OCI-LY1 (cell line): ENCODE measurements around the gene DCTN1.

Source experiments
- H2AFZ ChIP-seq: fragments of 200-600 bp; sonication (generic), shearing (Covaris generic); 2 replicates; pipeline ENCODE4 v1.6.0; 2014; ENCODE audit warnings: antibody characterized with exemption, mild to moderate bottlenecking, low read length
- H3F3A ChIP-seq: fragments of 200-600 bp; sonication (generic), shearing (Covaris generic); 2 replicates; pipeline ENCODE4 v1.6.0; 2014; ENCODE audit warnings: mild to moderate bottlenecking, antibody characterized with exemption, low read length, moderate library complexity; ENCODE audit not compliant: insufficient read depth
- H3K27ac ChIP-seq: fragments of 200-600 bp; sonication (generic); 2 replicates; pipeline ENCODE4 v1.5.1; 2014; ENCODE audit warnings: low read length, mixed run types, mild to moderate bottlenecking, low read depth; ENCODE audit not compliant: poor library complexity, severe bottlenecking
- H3K27me3 ChIP-seq: fragments of 200-600 bp; sonication (generic); 2 replicates; pipeline ENCODE4 v1.6.0; 2014; ENCODE audit warnings: antibody characterized with exemption, mild to moderate bottlenecking, low read length, moderate library complexity; ENCODE audit not compliant: insufficient read depth
- H3K36me3 ChIP-seq: fragments of 200-600 bp; sonication (generic); 2 replicates; pipeline ENCODE4 v1.6.1; 2014; ENCODE audit warnings: mild to moderate bottlenecking, antibody characterized with exemption, low read length, moderate library complexity, mixed read lengths; ENCODE audit not compliant: insufficient read depth
- H3K4me1 ChIP-seq: fragments of 200-600 bp; sonication (generic); 2 replicates; pipeline ENCODE4 v1.5.1; 2014; ENCODE audit warnings: mild to moderate bottlenecking, low read length, moderate library complexity; ENCODE audit not compliant: insufficient read depth, severe bottlenecking
- H3K4me2 ChIP-seq: fragments of 200-600 bp; sonication (generic), shearing (Covaris generic); 2 replicates; pipeline ENCODE4 v1.6.1; 2014; ENCODE audit warnings: low read length
- H3K4me3 ChIP-seq: fragments of 200-600 bp; sonication (generic); 2 replicates; pipeline ENCODE4 v1.5.1; 2014; ENCODE audit warnings: low read length, low read depth, mild to moderate bottlenecking, mixed read lengths; ENCODE audit not compliant: poor library complexity, severe bottlenecking
- H3K79me2 ChIP-seq: fragments of 200-600 bp; shearing (Covaris generic); 2 replicates; pipeline ENCODE4 v1.6.1; 2016; ENCODE audit warnings: mixed run types, low read length, mixed read lengths; ENCODE audit not compliant: insufficient read depth
- H3K9ac ChIP-seq: fragments of 200-600 bp; sonication (generic), shearing (Covaris generic); 2 replicates; pipeline ENCODE4 v1.6.1; 2014; ENCODE audit warnings: mild to moderate bottlenecking, low read length, mixed read lengths
- H3K9me2 ChIP-seq: fragments of 200-600 bp; sonication (generic), shearing (Covaris generic); 2 replicates; pipeline ENCODE4 v1.6.1; 2014; ENCODE audit warnings: low read depth, mild to moderate bottlenecking, low read length, mixed read lengths
- H3K9me3 ChIP-seq: fragments of 200-600 bp; shearing (Covaris generic); 2 replicates; pipeline ENCODE4 v1.6.1; 2014; ENCODE audit warnings: low read length, mixed read lengths
- H4K20me1 ChIP-seq: fragments of 200-600 bp; sonication (generic), shearing (Covaris generic); 2 replicates; pipeline ENCODE4 v1.6.0; 2016; ENCODE audit warnings: mild to moderate bottlenecking, low read length; ENCODE audit not compliant: insufficient read depth
- EZH2 ChIP-seq: fragments of 200-600 bp; sonication (generic), shearing (Covaris generic); IDR thresholded peaks from 2 replicates; pipeline ENCODE4 v1.8.0; 2017; ENCODE audit warnings: borderline replicate concordance, mixed run types, mild to moderate bottlenecking, antibody characterized with exemption, low read length, moderate library complexity, mixed read lengths
- TF ChIP-seq, protein P1 (sequence below): fragments of 200-600 bp; sonication (generic), shearing (Covaris generic); IDR thresholded peaks from 2 replicates; pipeline ENCODE4 v1.5.1; 2017; ENCODE audit warnings: mild to moderate bottlenecking, antibody characterized with exemption, low read length, moderate library complexity, mixed read lengths

The DCTN1 gene

GRCh38 chr2:74401891-74402290 lies 21.8 kb upstream of the DCTN1 start:
- no peak overlapping the region for H3K4me2 ChIP-seq
- H4K20me1 ChIP-seq, result no peaks in the 10 kb centered on the region
- TF ChIP-seq, protein P1, sequence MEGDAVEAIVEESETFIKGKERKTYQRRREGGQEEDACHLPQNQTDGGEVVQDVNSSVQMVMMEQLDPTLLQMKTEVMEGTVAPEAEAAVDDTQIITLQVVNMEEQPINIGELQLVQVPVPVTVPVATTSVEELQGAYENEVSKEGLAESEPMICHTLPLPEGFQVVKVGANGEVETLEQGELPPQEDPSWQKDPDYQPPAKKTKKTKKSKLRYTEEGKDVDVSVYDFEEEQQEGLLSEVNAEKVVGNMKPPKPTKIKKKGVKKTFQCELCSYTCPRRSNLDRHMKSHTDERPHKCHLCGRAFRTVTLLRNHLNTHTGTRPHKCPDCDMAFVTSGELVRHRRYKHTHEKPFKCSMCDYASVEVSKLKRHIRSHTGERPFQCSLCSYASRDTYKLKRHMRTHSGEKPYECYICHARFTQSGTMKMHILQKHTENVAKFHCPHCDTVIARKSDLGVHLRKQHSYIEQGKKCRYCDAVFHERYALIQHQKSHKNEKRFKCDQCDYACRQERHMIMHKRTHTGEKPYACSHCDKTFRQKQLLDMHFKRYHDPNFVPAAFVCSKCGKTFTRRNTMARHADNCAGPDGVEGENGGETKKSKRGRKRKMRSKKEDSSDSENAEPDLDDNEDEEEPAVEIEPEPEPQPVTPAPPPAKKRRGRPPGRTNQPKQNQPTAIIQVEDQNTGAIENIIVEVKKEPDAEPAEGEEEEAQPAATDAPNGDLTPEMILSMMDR, result no peak
- no peak for TF ChIP-seq EZH2
- H3K27ac ChIP-seq, result no peak overlapping the region
- no peaks in the 10 kb centered on the region for H3K36me3 ChIP-seq
- no peaks in the 10 kb centered on the region for H3K9me3 ChIP-seq
- H3K9ac ChIP-seq, result no peak overlapping the region
- H3K4me1 ChIP-seq, result no peaks in the 10 kb centered on the region
- no peaks in the 10 kb centered on the region for H3F3A ChIP-seq
- H3K79me2 ChIP-seq, result no peaks in the 10 kb centered on the region
- H3K4me3 ChIP-seq, result no peak overlapping the region
- no peaks in the 10 kb centered on the region for H3K9me2 ChIP-seq
- H3K27me3 ChIP-seq, result no peaks in the 10 kb centered on the region
- H2AFZ ChIP-seq, result no peak overlapping the region

DNA sequence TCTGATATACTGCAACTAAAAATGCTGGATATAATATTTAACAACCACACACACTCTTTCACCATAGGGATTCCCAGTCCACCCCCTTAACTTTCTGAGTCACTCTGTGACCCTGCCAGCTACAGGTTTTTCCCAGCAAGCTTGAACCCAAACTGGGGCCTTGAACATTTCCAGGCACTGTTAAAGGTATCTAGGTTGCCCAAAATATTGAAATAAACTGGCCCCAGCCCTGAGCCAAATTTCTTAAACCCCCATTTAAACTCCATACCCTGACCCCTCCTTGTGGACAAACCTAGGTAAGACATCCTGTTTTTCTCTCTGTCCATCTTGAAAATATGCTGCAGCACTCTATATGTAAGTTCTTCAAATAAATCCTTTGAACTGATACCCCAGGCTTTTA lies 19.7 kb upstream of the DCTN1 start:
- Histone ChIP-seq H3K4me3 (no peak overlapping the region), H4K20me1 (no peaks in the 10 kb centered on the region), H3F3A (no peaks in the 10 kb centered on the region), H3K9ac (no peak overlapping the region), H2AFZ (no peak overlapping the region), H3K9me2 (no peaks in the 10 kb centered on the region), H3K27ac (no peak overlapping the region), H3K79me2 (no peaks in the 10 kb centered on the region), H3K4me2 (no peak overlapping the region), H3K9me3 (no peaks in the 10 kb centered on the region), H3K27me3 (no peaks in the 10 kb centered on the region), H3K4me1 (no peaks in the 10 kb centered on the region), H3K36me3 (no peaks in the 10 kb centered on the region)
- no peak for TF ChIP-seq EZH2
- TF ChIP-seq, protein P1, result peak; percentile 75

DNA sequence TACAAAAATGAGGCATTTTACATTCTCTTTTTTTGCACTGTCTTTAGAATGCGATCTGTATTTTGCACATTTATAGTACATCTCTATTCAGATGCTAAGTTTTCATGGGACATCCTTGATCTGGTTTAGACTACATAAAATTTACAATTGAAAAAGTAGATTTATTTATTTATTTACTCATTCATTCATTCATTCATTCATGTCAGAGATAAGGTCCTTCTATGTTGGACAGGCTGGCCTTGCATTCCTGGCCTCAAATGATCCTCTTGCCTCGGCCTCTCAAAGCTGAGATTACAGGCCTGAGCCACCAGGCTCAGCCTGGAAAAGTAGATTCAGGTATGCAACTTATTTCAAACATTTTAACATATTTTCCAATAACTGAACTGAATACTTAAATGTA lies 16.0 kb upstream of the DCTN1 start:
- peaks cover 6% of the 10 kb centered on the region for H3K4me1 ChIP-seq
- no peak overlapping the region for H3K4me3 ChIP-seq
- H2AFZ ChIP-seq, result no peak overlapping the region
- no peak overlapping the region for H3K9ac ChIP-seq
- H3F3A ChIP-seq, result no peaks in the 10 kb centered on the region
- no peak overlapping the region for H3K27ac ChIP-seq
- no peaks in the 10 kb centered on the region for H3K79me2 ChIP-seq
- H3K9me3 ChIP-seq, result no peaks in the 10 kb centered on the region
- no peaks in the 10 kb centered on the region for H3K36me3 ChIP-seq
- H4K20me1 ChIP-seq, result no peaks in the 10 kb centered on the region
- H3K9me2 ChIP-seq, result no peaks in the 10 kb centered on the region
- no peaks in the 10 kb centered on the region for H3K27me3 ChIP-seq
- TF ChIP-seq EZH2, result no peak
- TF ChIP-seq, protein P1, result no peak
- no peak overlapping the region for H3K4me2 ChIP-seq
